Mesenteric fat pad (tissue), 1 donor: ENCODE measurements around the gene PDE1C. TPM values are rescaled to one million over a fixed set of nuclear protein-coding genes. Genes with fewer than 3 reads are reported as not detected.
"Not testable (repeated sequence)": the region's sequence is repeated elsewhere in the genome, so short reads cannot be mapped to it uniquely, and the experiment has no call there.

ENCODE experiments used
- DNase-seq: peaks from one replicate; pipeline ENCODE4 v3.0.0-alpha.2; 2020; ENCODE audit warnings: low spot score
- total RNA-seq: library from RNA; stranded (reverse); fragmentation: NEBNext Ultra II Directional; extraction: Animal tissue kit (Norgen Biotek cat#: 25700); gene quantifications from one replicate; pipeline ENCODE4 v1.2.1, GENCODE V29; 2021
- donor health status: DM: yes; HTN: yes; CAD: no.

The PDE1C gene
- total RNA-seq, 1 donor from 2014 or later: 2.2 TPM

- no peak for DNase-seq
Observed at GRCh38 chr7:32044739-32045138, 25.5 kb downstream of the PDE1C start.

GRCh38 chr7:32043688-32044087 lies 26.5 kb downstream of the PDE1C start:
- no peak for DNase-seq

- no peak for DNase-seq
Observed at GRCh38 chr7:32042900-32043299, 27.3 kb downstream of the PDE1C start.

- no peak for DNase-seq
Observed at GRCh38 chr7:32039000-32039756, 31.0 kb downstream of the PDE1C start.

GRCh38 chr7:32037650-32038198 lies 32.5 kb downstream of the PDE1C start:
- no peak for DNase-seq

- DNase-seq: no peak
Observed at GRCh38 chr7:32036557-32036956, 33.6 kb downstream of the PDE1C start.

GRCh38 chr7:32034052-32034451 lies 36.2 kb downstream of the PDE1C start:
- DNase-seq: no peak

- no peak for DNase-seq
Observed at GRCh38 chr7:32033006-32033405, 37.2 kb downstream of the PDE1C start.

GRCh38 chr7:32032211-32032610 lies 38.0 kb downstream of the PDE1C start:
- no peak for DNase-seq

GRCh38 chr7:32030904-32031692 lies 39.1 kb downstream of the PDE1C start:
- DNase-seq: no peak

GRCh38 chr7:32026083-32026425 lies 44.2 kb downstream of the PDE1C start:
- DNase-seq: no peak

GRCh38 chr7:32025381-32026082 lies 44.7 kb downstream of the PDE1C start:
- no peak for DNase-seq

- DNase-seq: no peak
Observed at GRCh38 chr7:32023376-32023775, 46.8 kb downstream of the PDE1C start.

GRCh38 chr7:32022966-32023365 lies 47.2 kb downstream of the PDE1C start:
- DNase-seq: no peak

- DNase-seq: no peak
Observed at GRCh38 chr7:32020551-32021159, 49.6 kb downstream of the PDE1C start.

- no peak for DNase-seq
Observed at GRCh38 chr7:32018845-32019578, 51.2 kb downstream of the PDE1C start.

GRCh38 chr7:32015133-32015532 lies 55.1 kb downstream of the PDE1C start:
- no peak for DNase-seq

GRCh38 chr7:32013471-32013870 lies 56.7 kb downstream of the PDE1C start:
- not testable (repeated sequence) for DNase-seq

- no peak for DNase-seq
Observed at GRCh38 chr7:32005577-32005976, 64.6 kb downstream of the PDE1C start.

GRCh38 chr7:32001948-32002347 lies 68.3 kb downstream of the PDE1C start:
- DNase-seq: no peak

- DNase-seq: no peak
Observed at GRCh38 chr7:31997423-31997822, 72.8 kb downstream of the PDE1C start.
